ENCODE data around the gene SPTBN5.

DNA sequence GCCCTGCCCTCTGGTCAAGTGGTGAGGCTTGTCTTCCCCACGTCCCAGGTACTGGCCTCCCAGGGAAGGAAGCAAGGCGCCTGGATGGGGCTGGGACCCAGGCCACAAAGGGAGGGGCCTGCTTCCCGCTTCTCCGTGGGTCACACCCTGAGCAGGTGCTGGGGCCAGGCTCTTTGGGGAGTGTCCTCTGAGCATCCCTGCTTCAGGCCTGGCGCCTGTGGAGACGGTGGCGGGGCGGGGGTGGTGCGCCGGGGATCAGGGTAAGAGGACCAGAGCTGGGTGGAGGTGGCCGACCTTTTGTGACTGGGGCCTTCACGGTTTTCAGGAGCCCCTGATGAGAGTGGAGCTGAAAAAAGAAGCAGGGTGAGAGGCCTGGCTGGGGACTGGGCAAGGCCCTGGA, 51.6 kb downstream of the SPTBN5 start:
- TF ChIP-seq, protein P1, sequence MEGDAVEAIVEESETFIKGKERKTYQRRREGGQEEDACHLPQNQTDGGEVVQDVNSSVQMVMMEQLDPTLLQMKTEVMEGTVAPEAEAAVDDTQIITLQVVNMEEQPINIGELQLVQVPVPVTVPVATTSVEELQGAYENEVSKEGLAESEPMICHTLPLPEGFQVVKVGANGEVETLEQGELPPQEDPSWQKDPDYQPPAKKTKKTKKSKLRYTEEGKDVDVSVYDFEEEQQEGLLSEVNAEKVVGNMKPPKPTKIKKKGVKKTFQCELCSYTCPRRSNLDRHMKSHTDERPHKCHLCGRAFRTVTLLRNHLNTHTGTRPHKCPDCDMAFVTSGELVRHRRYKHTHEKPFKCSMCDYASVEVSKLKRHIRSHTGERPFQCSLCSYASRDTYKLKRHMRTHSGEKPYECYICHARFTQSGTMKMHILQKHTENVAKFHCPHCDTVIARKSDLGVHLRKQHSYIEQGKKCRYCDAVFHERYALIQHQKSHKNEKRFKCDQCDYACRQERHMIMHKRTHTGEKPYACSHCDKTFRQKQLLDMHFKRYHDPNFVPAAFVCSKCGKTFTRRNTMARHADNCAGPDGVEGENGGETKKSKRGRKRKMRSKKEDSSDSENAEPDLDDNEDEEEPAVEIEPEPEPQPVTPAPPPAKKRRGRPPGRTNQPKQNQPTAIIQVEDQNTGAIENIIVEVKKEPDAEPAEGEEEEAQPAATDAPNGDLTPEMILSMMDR (IDR thresholded peaks at IDR 0.05; ENCODE audit: low read depth, low read length, poor library complexity, severe bottlenecking): no peak
- TF ChIP-seq EZH2phosphoT487 (IDR thresholded peaks at IDR 0.05; ENCODE audit: borderline replicate concordance, low read length): no peak

Measured in DOHH2 (cell line).